Hepatocyte (in vitro differentiated cells): Measurements from ENCODE around the gene RHBDD3.

Source experiments
- EZH2 ChIP-seq: fragments of 200-600 bp; sonication (generic); IDR thresholded peaks from 2 replicates; pipeline ENCODE4 v1.6.1; 2016; ENCODE audit warnings: antibody characterized with exemption, mild to moderate bottlenecking, borderline replicate concordance
- TF ChIP-seq, protein P1 (sequence below): fragments of 200-600 bp; sonication (generic); IDR thresholded peaks from 2 replicates; pipeline ENCODE4 v1.5.1; 2016; ENCODE audit warnings: antibody characterized with exemption, mild to moderate bottlenecking; ENCODE audit not compliant: poor library complexity

DNA sequence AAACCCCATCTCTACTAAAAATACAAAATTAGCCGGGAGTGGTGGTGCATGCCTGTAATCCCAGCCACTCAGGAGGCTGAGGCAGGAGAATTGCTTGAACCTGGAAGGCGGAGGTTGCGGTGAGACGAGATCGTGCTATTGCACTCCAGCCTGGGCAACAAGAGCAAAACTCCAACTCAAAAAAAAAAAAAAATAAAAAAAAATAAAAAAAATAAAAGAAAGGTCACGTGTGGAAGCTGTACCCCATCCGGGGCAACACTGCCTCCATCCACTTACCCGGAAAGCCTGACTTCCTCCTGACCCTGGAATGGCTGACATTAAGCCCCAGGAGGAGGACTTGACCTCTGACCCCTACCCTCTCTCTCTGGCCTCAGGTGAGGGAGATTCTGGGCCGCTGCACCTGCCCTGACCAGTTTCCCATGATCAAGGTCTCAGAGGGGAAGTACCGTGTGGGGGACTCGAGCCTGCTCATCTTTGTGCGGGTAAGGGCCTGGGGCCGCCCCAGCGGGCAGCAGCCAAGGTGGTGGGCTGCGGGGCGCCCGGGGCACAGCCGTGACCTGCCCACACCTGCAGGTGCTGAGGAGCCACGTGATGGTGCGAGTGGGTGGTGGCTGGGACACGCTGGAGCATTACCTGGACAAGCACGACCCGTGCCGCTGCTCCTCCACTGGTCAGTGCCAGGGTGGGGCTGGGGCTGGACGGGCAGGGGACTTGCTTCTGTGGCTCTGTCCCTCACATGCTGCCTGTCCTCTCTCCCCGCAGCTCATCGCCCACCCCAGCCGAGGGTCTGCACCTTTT is 42.5 kb upstream of the RHBDD3 start:
- TF ChIP-seq, protein P1, sequence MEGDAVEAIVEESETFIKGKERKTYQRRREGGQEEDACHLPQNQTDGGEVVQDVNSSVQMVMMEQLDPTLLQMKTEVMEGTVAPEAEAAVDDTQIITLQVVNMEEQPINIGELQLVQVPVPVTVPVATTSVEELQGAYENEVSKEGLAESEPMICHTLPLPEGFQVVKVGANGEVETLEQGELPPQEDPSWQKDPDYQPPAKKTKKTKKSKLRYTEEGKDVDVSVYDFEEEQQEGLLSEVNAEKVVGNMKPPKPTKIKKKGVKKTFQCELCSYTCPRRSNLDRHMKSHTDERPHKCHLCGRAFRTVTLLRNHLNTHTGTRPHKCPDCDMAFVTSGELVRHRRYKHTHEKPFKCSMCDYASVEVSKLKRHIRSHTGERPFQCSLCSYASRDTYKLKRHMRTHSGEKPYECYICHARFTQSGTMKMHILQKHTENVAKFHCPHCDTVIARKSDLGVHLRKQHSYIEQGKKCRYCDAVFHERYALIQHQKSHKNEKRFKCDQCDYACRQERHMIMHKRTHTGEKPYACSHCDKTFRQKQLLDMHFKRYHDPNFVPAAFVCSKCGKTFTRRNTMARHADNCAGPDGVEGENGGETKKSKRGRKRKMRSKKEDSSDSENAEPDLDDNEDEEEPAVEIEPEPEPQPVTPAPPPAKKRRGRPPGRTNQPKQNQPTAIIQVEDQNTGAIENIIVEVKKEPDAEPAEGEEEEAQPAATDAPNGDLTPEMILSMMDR = no peak
- TF ChIP-seq EZH2 = no peak
